HL-60 (cell line): ENCODE measurements around the gene NFATC1.

Experiments used
- DNase-seq, 2 experiments: peaks; one replicate each; pipeline ENCODE4 v3.0.0-alpha.2; 2010 to 2020; ENCODE audit warnings: low read depth in 1 of 2, low spot score in 1 of 2
- H3K27ac ChIP-seq: fragments of 250-450 bp; sonication (Bioruptor Pico); replicated peaks from 2 replicates; pipeline ENCODE4 v1.5.1; 2020; ENCODE audit warnings: mild to moderate bottlenecking, moderate library complexity
- H3K27me3 ChIP-seq: fragments of 250-450 bp; sonication (Bioruptor Pico); 2 replicates; pipeline ENCODE4 v1.5.1; 2021; ENCODE audit warnings: mild to moderate bottlenecking, moderate library complexity; ENCODE audit not compliant: insufficient read depth, poor library complexity, severe bottlenecking
- H3K4me3 ChIP-seq: replicated peaks from 2 replicates; pipeline ENCODE4 v1.5.1; 2011; ENCODE audit warnings: mild to moderate bottlenecking, control low read depth, low read length; ENCODE audit not compliant: insufficient read depth
- CTCF ChIP-seq: IDR thresholded peaks from one replicate; pipeline ENCODE4 v1.5.1; 2011; ENCODE audit warnings: low read length, control low read depth, inconsistent platforms; ENCODE audit not compliant: insufficient read depth
- GABPA ChIP-seq: IDR thresholded peaks from 2 replicates; pipeline ENCODE4 v1.6.1; 2012; ENCODE audit warnings: low read depth
- POLR2AphosphoS5 ChIP-seq: IDR thresholded peaks from 2 replicates; pipeline ENCODE4 v1.6.1; 2012; ENCODE audit warnings: low read depth
- REST ChIP-seq: IDR thresholded peaks from 2 replicates; pipeline ENCODE4 v1.6.1; 2012; ENCODE audit warnings: low read depth; ENCODE audit not compliant: insufficient replicate concordance
- SPI1 ChIP-seq: IDR thresholded peaks from 2 replicates; pipeline ENCODE4 v1.6.1; 2012; ENCODE audit warnings: low read depth, mild to moderate bottlenecking, borderline replicate concordance

The NFATC1 gene

GRCh38 chr18:79403723-79404566 lies 8.2 kb downstream of the NFATC1 start:
- DNase-seq, result no peak
- TF ChIP-seq CTCF (no peak), GABPA (no peak), REST (no peak), SPI1 (no peak), POLR2AphosphoS5 (no peak)
- H3K27me3 ChIP-seq, result no peaks in the 10 kb centered on the region
- peak overlapping the region; percentile 31; the same call in 1 of the 2 replicates for H3K27ac ChIP-seq
- H3K4me3 ChIP-seq, result no peak overlapping the region

- DNase-seq, result no peak
- H3K27me3 ChIP-seq, result no peaks in the 10 kb centered on the region
- no peak for TF ChIP-seq CTCF
- no peak for TF ChIP-seq POLR2AphosphoS5
- no peak for TF ChIP-seq GABPA
- TF ChIP-seq REST, result no peak
- TF ChIP-seq SPI1, result no peak
These were observed 8.8 kb downstream of the NFATC1 start for GRCh38 chr18:79404567-79404910.

GRCh38 chr18:79405019-79405780 lies 9.5 kb downstream of the NFATC1 start:
- no peaks in the 10 kb centered on the region for H3K27me3 ChIP-seq
- TF ChIP-seq REST, result no peak
- no peak overlapping the region for H3K4me3 ChIP-seq
- peak overlapping the region; percentile 71 for H3K27ac ChIP-seq
- DNase-seq, result no peak

More at GRCh38 chr18:79404567-79404910, 8.8 kb downstream of the NFATC1 start:
- Histone ChIP-seq H3K4me3 (no peak overlapping the region), H3K27ac (peak overlapping the region; percentile 71)
